Gastroesophageal sphincter (tissue), 4 donors: ENCODE data around the gene STAM2. TPM values are rescaled to one million over a fixed set of nuclear protein-coding genes. Genes with fewer than 3 reads are reported as not detected.
"Not testable (repeated sequence)": the region's sequence is repeated elsewhere in the genome, so short reads cannot be mapped to it uniquely, and the experiment has no call there.

ENCODE experiments used
- ATAC-seq: fragments of 150-250 bp; one replicate; pipeline ENCODE4 v1.9.1; 2016; ENCODE audit warnings: mild to moderate bottlenecking, moderate library complexity
- H3K27ac ChIP-seq, 4 donors: fragments of 200-600 bp; sonication (generic) in 3 of 4; 1 replicate in 3 of 4; 2 replicates in 1 of 4; pipeline ENCODE4 v1.5.1; 2016 to 2019
- H3K27me3 ChIP-seq: fragments of 200-600 bp; sonication (generic); one replicate; pipeline ENCODE4 v1.5.1; 2019
- H3K36me3 ChIP-seq, 2 donors: fragments of 200-600 bp; sonication (generic); one replicate each; pipeline ENCODE4 v1.5.1; 2019; ENCODE audit warnings: control low read depth in 1 of 2
- H3K4me1 ChIP-seq, 3 donors: fragments of 200-600 bp; sonication (generic); 1 replicate in 2 of 3; 2 replicates in 1 of 3; pipeline ENCODE4 v1.5.1; 2016 to 2019; ENCODE audit warnings: control low read depth in 2 of 3
- H3K4me3 ChIP-seq, 2 donors: fragments of 200-600 bp; sonication (generic); one replicate each; pipeline ENCODE4 v1.5.1; 2019; ENCODE audit warnings: mild to moderate bottlenecking in 1 of 2, moderate library complexity in 1 of 2
- H3K9me3 ChIP-seq, 3 donors: fragments of 200-600 bp; sonication (generic); one replicate each; pipeline ENCODE4 v1.5.1; 2017 to 2019; ENCODE audit warnings: control low read depth in 2 of 3
- CTCF ChIP-seq, 4 experiments: fragments of 200-600 bp in 2 of 4; fragments of 450-650 bp in 2 of 4; sonication (generic) in 1 of 4; IDR thresholded peaks; one replicate each; pipeline ENCODE4 v1.5.1; 2017 to 2019; ENCODE audit warnings: antibody characterized with exemption in 4 of 4, mild to moderate bottlenecking in 2 of 4, moderate library complexity in 2 of 4
- EP300 ChIP-seq: sonication (generic); formaldehyde crosslinking; IDR thresholded peaks from one replicate; pipeline ENCODE4 v1.6.1; 2017; ENCODE audit warnings: antibody characterized with exemption, mild to moderate bottlenecking
- POLR2A ChIP-seq, 2 donors: fragments of 450-650 bp; IDR thresholded peaks; one replicate each; pipeline ENCODE4 v1.6.1; 2017; ENCODE audit warnings: antibody characterized with exemption in 2 of 2, mild to moderate bottlenecking in 2 of 2, moderate library complexity in 1 of 2
- POLR2AphosphoS5 ChIP-seq: sonication (generic); formaldehyde crosslinking; IDR thresholded peaks from one replicate; pipeline ENCODE4 v1.6.1; 2017; ENCODE audit warnings: antibody characterized with exemption
- WGBS, 2 donors: methylation state at CpG; one replicate each; pipeline ENCODE4 v1.1.5; 2018; ENCODE audit warnings: low coverage in 1 of 2; 5-methylcytosine and 5-hydroxymethylcytosine counted together
- total RNA-seq, 4 donors: library from RNA; depleted of rRNA; stranded (reverse); fragments of >200 nt; gene quantifications; one replicate each; pipeline ENCODE4 v1.1.0, GENCODE V29; 2016

The STAM2 gene
- total RNA-seq, 4 donors from 2014 or later = 28.8 to 40.7 (median 36.5) TPM

GRCh38 chr2:152093464-152093863 lies 82.1 kb downstream of the STAM2 start:
- peaks cover 0 to 13% (median 0%) of the 10 kb centered on the region in 3 donors for H3K4me1 ChIP-seq
- no peak for ATAC-seq
- H3K9me3 ChIP-seq = no peaks in the 10 kb centered on the region
- no peak overlapping the region for H3K4me3 ChIP-seq
- 45% methylated on average over 2 of the region's 2 CpGs; no CpG with 5 or more reads in 1 of the 2 donors for WGBS, 2 donors
- H3K27ac ChIP-seq = no peak overlapping the region
- TF ChIP-seq EP300 (no peak), POLR2A (IDR thresholded peaks at IDR 0.05) (no peak), CTCF (IDR thresholded peaks at IDR 0.05) (no peak), POLR2AphosphoS5 (no peak)
- H3K36me3 ChIP-seq = no peaks in the 10 kb centered on the region
- H3K27me3 ChIP-seq = peaks cover 6% of the 10 kb centered on the region

GRCh38 chr2:152092095-152092494 lies 83.5 kb downstream of the STAM2 start:
- Histone ChIP-seq H3K4me3 (no peak overlapping the region), H3K27ac (no peak overlapping the region), H3K9me3 (no peaks in the 10 kb centered on the region), H3K4me1 (no peaks in the 10 kb centered on the region), H3K36me3 (no peaks in the 10 kb centered on the region), H3K27me3 (no peaks in the 10 kb centered on the region)
- TF ChIP-seq POLR2AphosphoS5 (no peak), EP300 (no peak), CTCF (IDR thresholded peaks at IDR 0.05) (no peak), POLR2A (IDR thresholded peaks at IDR 0.05) (no peak)
- 100% methylated on average over 2 of the region's 2 CpGs for whole genome bisulfite sequencing, 2 donors
- no peak for ATAC-seq

- WGBS, 2 donors = 66 to 92% methylated on average over 4 of the region's 4 CpGs
- H3K27ac ChIP-seq, H3K4me3 ChIP-seq, H3K27me3 ChIP-seq, H3K36me3 ChIP-seq, ATAC-seq, H3K4me1 ChIP-seq, H3K9me3 ChIP-seq: not testable (repeated sequence)
These were observed 84.8 kb downstream of the STAM2 start for GRCh38 chr2:152090726-152091125.

GRCh38 chr2:152089238-152089637 lies 86.3 kb downstream of the STAM2 start:
- no peaks in the 10 kb centered on the region for H3K27me3 ChIP-seq
- WGBS, 2 donors = 48% methylated on average over 2 of the region's 2 CpGs; no CpG with 5 or more reads in 1 of the 2 donors
- no peak overlapping the region for H3K27ac ChIP-seq
- H3K4me1 ChIP-seq = no peaks in the 10 kb centered on the region
- no peaks in the 10 kb centered on the region for H3K9me3 ChIP-seq
- ATAC-seq = no peak
- H3K4me3 ChIP-seq = no peak overlapping the region
- no peaks in the 10 kb centered on the region for H3K36me3 ChIP-seq
- TF ChIP-seq CTCF (IDR thresholded peaks at IDR 0.05) (no peak), POLR2A (IDR thresholded peaks at IDR 0.05) (no peak), POLR2AphosphoS5 (no peak), EP300 (no peak)

GRCh38 chr2:152088006-152088405 lies 87.6 kb downstream of the STAM2 start:
- Histone ChIP-seq H3K27ac (no peak overlapping the region), H3K4me3 (no peak overlapping the region), H3K4me1 (no peaks in the 10 kb centered on the region), H3K27me3 (no peaks in the 10 kb centered on the region), H3K36me3 (no peaks in the 10 kb centered on the region), H3K9me3 (no peaks in the 10 kb centered on the region)
- ATAC-seq = no peak
- 88 to 93% methylated on average over 3 of the region's 3 CpGs for WGBS, 2 donors
- TF ChIP-seq EP300 (no peak), POLR2AphosphoS5 (no peak), POLR2A (IDR thresholded peaks at IDR 0.05) (no peak), CTCF (IDR thresholded peaks at IDR 0.05) (no peak)
